Fibroblast of skin of back (primary cell): ENCODE results near the gene SLC9A8.

ENCODE experiments used
- DNase-seq: peaks from one replicate; pipeline ENCODE4 v3.0.0-alpha.2; 2013

Gene SLC9A8

GRCh38 chr20:49877386-49877921 lies 64.8 kb downstream of the SLC9A8 start:
- DNase-seq, result peak; percentile 43

- DNase-seq, result no peak
Measured at GRCh38 chr20:49878977-49879376, 66.3 kb downstream of the SLC9A8 start.

DNA sequence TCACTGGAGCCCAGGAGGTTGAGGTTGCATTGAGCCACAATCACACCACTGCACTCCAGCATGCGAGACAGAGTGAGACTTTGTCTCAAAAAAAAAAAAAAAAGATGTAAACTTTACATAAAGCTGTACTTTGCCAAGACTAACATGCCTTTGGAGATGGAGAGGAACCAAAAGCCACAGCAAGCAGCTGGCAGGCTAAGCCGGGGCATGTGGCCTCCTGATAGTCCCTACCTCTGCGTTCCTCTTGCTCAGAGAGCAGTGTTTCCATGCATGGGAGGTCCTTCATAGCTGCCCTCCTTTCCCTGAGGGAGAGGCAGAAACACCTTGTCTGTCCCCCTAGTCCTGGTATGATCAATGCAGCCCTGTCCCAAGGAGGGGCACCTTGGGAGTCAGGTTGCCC lies 67.5 kb downstream of the SLC9A8 start:
- DNase-seq, result peak; percentile 56

GRCh38 chr20:49880724-49881445 lies 68.3 kb downstream of the SLC9A8 start:
- no peak for DNase-seq

GRCh38 chr20:49882171-49882970 lies 69.7 kb downstream of the SLC9A8 start:
- no peak for DNase-seq

DNA sequence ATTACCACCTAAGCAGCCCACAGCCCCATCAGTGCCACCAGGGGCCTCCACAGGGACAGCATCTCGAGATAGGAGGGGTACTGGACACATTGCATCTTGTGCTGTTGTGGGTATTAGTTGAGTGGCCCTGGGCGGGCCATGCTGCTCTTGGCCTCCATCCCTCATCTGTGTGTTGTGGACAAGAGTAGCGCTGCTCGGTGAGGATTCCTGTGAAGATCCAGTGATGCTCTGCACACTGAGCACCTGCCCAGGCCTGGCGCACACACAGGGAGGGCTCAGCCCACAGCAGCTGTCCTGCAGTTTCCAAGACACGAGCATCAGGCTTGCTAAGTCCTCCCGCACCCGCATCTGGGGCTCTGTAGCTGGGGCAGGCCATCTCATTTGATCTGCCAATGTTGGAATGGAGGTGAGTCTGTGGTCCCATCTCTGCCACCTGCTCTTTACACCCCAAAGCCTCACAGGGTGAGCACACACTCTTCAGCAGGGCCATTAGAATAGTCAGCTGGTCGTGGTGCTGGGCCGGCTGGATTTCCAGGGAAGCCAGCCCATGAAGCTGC lies 70.7 kb downstream of the SLC9A8 start:
- no peak for DNase-seq

GRCh38 chr20:49885558-49886332 lies 73.1 kb downstream of the SLC9A8 start:
- no peak for DNase-seq

DNA sequence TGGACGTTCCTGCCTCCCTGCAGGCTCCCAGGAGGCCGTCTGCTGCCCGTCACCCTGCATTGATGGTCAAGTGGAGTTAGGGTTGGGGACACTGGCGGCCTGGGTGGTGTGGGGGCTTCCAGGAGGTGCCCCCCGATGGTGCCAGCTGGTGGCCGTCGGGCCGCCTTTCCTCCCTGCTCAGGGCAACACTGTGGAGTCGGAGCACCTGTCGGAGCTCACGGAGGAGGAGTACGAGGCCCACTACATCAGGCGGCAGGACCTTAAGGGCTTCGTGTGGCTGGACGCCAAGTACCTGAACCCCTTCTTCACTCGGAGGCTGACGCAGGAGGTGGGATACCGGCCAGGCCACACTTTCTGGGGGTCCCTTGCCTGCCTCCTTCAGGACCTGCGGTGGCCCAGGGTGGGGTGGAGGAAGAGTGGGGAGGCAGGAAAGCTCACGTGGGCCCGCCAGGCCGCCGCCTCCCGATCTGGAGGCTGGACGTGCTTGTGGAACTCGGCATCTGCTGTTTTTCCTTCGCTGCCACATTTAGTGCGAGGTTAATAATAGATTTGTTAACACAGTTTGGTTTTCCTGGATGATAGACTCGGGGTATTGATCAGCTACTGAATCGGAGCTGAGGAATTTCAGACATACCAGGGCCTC lies 74.1 kb downstream of the SLC9A8 start:
- no peak for DNase-seq

- no peak for DNase-seq
Measured at GRCh38 chr20:49887251-49888211, 74.9 kb downstream of the SLC9A8 start.

DNA sequence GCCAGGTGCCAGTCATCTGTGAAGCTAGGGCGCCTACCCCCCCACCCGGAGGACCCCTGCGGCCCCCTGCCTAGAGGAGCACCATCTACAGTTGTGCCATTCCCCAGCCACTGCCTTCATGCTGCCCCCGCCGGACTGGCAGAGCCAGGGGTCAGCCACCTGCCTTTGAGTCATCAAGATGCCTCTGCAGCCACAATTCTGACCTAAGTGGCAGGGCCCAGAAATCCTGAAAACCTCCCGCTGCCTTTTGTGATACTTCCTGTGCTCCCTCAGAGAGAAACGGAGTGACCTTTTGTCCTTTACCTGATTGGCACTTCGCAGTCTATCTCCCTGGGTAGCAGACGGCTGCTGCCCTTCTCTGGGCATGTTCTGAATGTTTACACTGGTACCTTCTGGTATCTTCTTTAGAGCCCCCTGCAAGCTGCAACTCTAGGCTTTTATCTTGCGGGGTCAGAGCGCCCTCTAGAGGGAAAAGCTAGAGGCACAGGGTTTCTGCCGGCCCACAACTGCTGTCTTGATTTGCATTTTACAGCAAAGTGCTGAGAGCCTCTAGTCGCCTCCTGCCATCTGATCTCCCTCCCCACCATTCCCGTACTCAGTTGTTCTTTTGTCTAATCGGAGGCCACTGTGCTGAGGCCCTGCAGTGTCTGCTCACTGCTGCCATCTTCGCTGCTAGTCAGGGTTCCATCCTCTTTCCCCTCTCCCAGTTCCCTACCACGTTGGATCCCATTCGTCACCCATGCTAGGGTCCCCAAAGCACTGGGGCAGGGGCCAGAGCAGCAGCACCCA lies 75.8 kb downstream of the SLC9A8 start:
- peak; percentile 36 for DNase-seq

- no peak for DNase-seq
Measured at GRCh38 chr20:49889001-49889934, 76.6 kb downstream of the SLC9A8 start.

DNA sequence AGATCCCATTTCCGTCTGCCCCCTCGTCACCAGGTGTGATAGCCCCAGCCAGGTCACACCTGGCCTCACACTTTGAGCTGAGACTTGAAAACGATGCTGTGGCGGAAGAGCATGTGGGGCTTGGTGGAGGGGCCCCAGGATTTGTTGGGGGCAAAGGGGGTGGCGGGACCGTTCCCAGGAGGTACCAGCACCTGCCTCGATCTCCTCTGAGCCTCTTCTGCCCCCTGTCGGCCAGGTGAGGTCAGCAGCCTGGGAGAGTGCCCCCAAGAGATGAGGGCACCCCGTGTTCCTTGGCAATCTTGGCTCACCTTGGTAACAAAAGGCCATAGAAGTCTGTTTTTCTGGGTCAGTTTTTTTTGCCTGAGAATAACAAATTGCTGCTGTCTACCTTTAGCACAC lies 77.3 kb downstream of the SLC9A8 start:
- DNase-seq, result no peak

- DNase-seq, result peak; percentile 33
Measured at GRCh38 chr20:49890471-49891361, 78.1 kb downstream of the SLC9A8 start.

GRCh38 chr20:49891476-49892110 lies 79.0 kb downstream of the SLC9A8 start:
- DNase-seq, result peak; percentile 32

GRCh38 chr20:49892260-49892659 lies 79.6 kb downstream of the SLC9A8 start:
- no peak for DNase-seq

DNA sequence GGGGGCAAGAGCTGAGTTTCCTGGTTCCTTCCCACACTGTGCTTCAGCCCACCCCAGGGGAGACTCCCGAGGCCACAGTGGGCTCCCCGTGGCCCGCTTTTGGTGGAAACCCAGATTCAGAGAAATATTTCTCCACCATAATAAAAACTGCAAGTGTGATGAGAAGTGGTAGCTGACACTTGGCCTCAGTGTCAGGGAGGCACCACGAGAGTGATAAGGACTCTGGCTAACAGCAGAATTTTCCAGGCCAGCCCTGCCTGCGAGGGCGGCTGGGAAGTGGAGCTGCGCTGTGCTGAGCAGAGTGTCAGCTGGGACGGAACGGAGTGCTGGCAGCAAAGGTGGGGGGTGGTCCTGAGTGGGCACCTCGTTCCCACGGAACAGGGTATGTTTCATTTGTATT lies 80.2 kb downstream of the SLC9A8 start:
- DNase-seq, result no peak
